ENCODE results near the gene STX5.
"Not testable (repeated sequence)": the region's sequence is repeated elsewhere in the genome, so short reads cannot be mapped to it uniquely, and the experiment has no call there.

The STX5 gene

GRCh38 chr11:62786318-62787004 lies 45.4 kb downstream of the STX5 start:
- DNase-seq (ENCODE audit: low read depth in 2 of 2), result peak; percentile 77 to 78

GRCh38 chr11:62782753-62783152 lies 49.1 kb downstream of the STX5 start:
- DNase-seq (ENCODE audit: low read depth in 2 of 2), result no peak

- no peak for DNase-seq (ENCODE audit: low read depth in 2 of 2)
Measured at GRCh38 chr11:62778441-62778840, 53.4 kb downstream of the STX5 start.

GRCh38 chr11:62777389-62777788 lies 54.5 kb downstream of the STX5 start:
- no peak for DNase-seq (ENCODE audit: low read depth in 2 of 2)

GRCh38 chr11:62775646-62776045 lies 56.2 kb downstream of the STX5 start:
- DNase-seq (ENCODE audit: low read depth in 2 of 2), result no peak

GRCh38 chr11:62774407-62774806 lies 57.4 kb downstream of the STX5 start:
- DNase-seq (ENCODE audit: low read depth in 2 of 2), result no peak

- peak; percentile 97 for DNase-seq (ENCODE audit: low read depth in 2 of 2)
Measured at GRCh38 chr11:62771144-62772021, 60.5 kb downstream of the STX5 start, which contains the start of gene TAF6L. Gene TAF6L (plus strand): TSS chr11:62771396. CDS start chr11:62775784, 4,388 bp downstream.

GRCh38 chr11:62770778-62771143 lies 61.1 kb downstream of the STX5 start:
- DNase-seq (ENCODE audit: low read depth in 2 of 2), result no peak

- DNase-seq (ENCODE audit: low read depth in 2 of 2), result not testable (repeated sequence)
Measured at GRCh38 chr11:62760867-62761227, 71.0 kb downstream of the STX5 start.

- DNase-seq (ENCODE audit: low read depth in 2 of 2), result no peak
Measured at GRCh38 chr11:62757846-62758788, 73.7 kb downstream of the STX5 start.
